K562 (cell line): ENCODE results near the gene PCID2. TPM values are rescaled to one million over a fixed set of nuclear protein-coding genes. Genes with fewer than 3 reads are reported as not detected.

Experiments used
- ATAC-seq: fragments of 200-7000 bp; cut with Tn5 transposase; 3 replicates; pipeline ENCODE4 v1.9.1; 2020; ENCODE audit warnings: moderate library complexity
- BruUV-seq: library from RNA; stranded (reverse); fragments of 400-500 nt; replicated peaks from 2 replicates; lab custom pipeline; 2021; lab: Mats Ljungman, UMichigan
- CTCF ChIA-PET: fragments of 300-600 bp; formaldehyde crosslinking; extraction: SDS; loops from one replicate; lab custom pipeline; 2021; ENCODE audit warnings: low intra/inter-chr PET ratio; lab: Yijun Ruan, JAX
- POLR2A ChIA-PET: fragments of 300-600, 350-650 bp; sonication (Branson Sonifier 250); formaldehyde crosslinking; extraction: SDS; loops from one replicate; lab custom pipeline; 2021; ENCODE audit warnings: antibody characterized with exemption, inconsistent platforms; lab: Yijun Ruan, JAX
- DNase-seq, 4 experiments: peaks; one replicate each; pipeline versions ENCODE4 v3.0.0 to v3.0.0-alpha.2; 2011 to 2018; ENCODE audit warnings: low spot score in 3 of 4, mixed read lengths in 3 of 4; ENCODE audit errors: extremely low read depth in 1 of 4
- FAIRE-seq: peaks from 2 replicates; lab custom pipeline; 2011; peaks lifted over from hg19 to GRCh38; lab: Jason Lieb, UNC
- H2AFZ ChIP-seq: 2 replicates; pipeline ENCODE4 v1.6.0; 2011; ENCODE audit warnings: low read depth, low read length, control low read depth, inconsistent platforms
- H3K27ac ChIP-seq: fragments of 200-600 bp; 3 replicates; pipeline ENCODE4 v1.8.0; 2011; ENCODE audit warnings: low read depth, mild to moderate bottlenecking, control low read depth, inconsistent platforms, low read length, moderate library complexity, mixed read lengths; ENCODE audit errors: extremely low read depth
- H3K27me3 ChIP-seq, 2 experiments: fragments of 300-600 bp in 1 of 2; 2 replicates in 1 of 2; 3 replicates in 1 of 2; pipeline versions ENCODE4 v1.6.0 to v1.8.0; 2011; ENCODE audit warnings: inconsistent platforms in 2 of 2, low read length in 2 of 2, mild to moderate bottlenecking in 1 of 2, mixed read lengths in 1 of 2, moderate library complexity in 1 of 2; ENCODE audit not compliant: control insufficient read depth in 2 of 2, insufficient read depth in 2 of 2
- H3K36me3 ChIP-seq: fragments of 300-600 bp; 3 replicates; pipeline ENCODE4 v1.8.0; 2011; ENCODE audit warnings: mild to moderate bottlenecking, low read length, inconsistent platforms; ENCODE audit not compliant: control insufficient read depth, insufficient read depth
- H3K4me1 ChIP-seq, 2 experiments: fragments of 200-600 bp in 1 of 2; replicated peaks in 1 of 2; 2 replicates in 1 of 2; 3 replicates in 1 of 2; pipeline versions ENCODE4 v1.5.1 to v1.8.0; 2011; ENCODE audit warnings: inconsistent platforms in 2 of 2, low read length in 2 of 2, mild to moderate bottlenecking in 1 of 2, mixed read lengths in 1 of 2, moderate library complexity in 1 of 2; ENCODE audit not compliant: control insufficient read depth in 2 of 2, insufficient read depth in 2 of 2
- H3K4me2 ChIP-seq: 2 replicates; pipeline ENCODE4 v1.6.1; 2011; ENCODE audit warnings: low read length, control low read depth, inconsistent platforms, mixed read lengths; ENCODE audit not compliant: insufficient read depth
- H3K4me3 ChIP-seq: fragments of 200-600 bp; sonication (generic), shearing (Covaris generic); 2 replicates; pipeline ENCODE4 v1.5.1; 2016; ENCODE audit warnings: control low read depth, inconsistent platforms
- H3K79me2 ChIP-seq: fragments of 200-600 bp; 3 replicates; pipeline ENCODE4 v1.8.0; 2011; ENCODE audit warnings: low read length, inconsistent platforms; ENCODE audit not compliant: control insufficient read depth, insufficient read depth
- H3K9ac ChIP-seq, 2 experiments: 2 replicates each; pipeline versions ENCODE4 v1.6.0 to v1.6.1; 2011; ENCODE audit warnings: low read depth in 2 of 2, low read length in 2 of 2, control low read depth in 1 of 2, inconsistent platforms in 1 of 2, mild to moderate bottlenecking in 1 of 2, mixed read lengths in 1 of 2; ENCODE audit not compliant: insufficient read depth in 1 of 2
- H3K9me1 ChIP-seq: one replicate; pipeline ENCODE4 v1.6.0; 2011; ENCODE audit warnings: inconsistent platforms, mild to moderate bottlenecking, low read length, moderate library complexity; ENCODE audit not compliant: control insufficient read depth, insufficient read depth
- H3K9me3 ChIP-seq: replicated peaks from 2 replicates; pipeline ENCODE4 v1.5.1; 2011; ENCODE audit warnings: low read depth, low read length, inconsistent platforms; ENCODE audit not compliant: control insufficient read depth, insufficient read depth
- H4K20me1 ChIP-seq: replicated peaks from 2 replicates; pipeline ENCODE4 v1.6.1; 2011; ENCODE audit warnings: low read length, inconsistent platforms, mixed read lengths; ENCODE audit not compliant: control insufficient read depth, insufficient read depth
- CBX5 ChIP-seq: IDR thresholded peaks from 2 replicates; pipeline ENCODE4 v1.6.1; 2014; ENCODE audit warnings: low read depth, borderline replicate concordance
- FOS ChIP-seq: IDR thresholded peaks from 3 replicates; pipeline ENCODE4 v1.6.1; 2011; ENCODE audit not compliant: insufficient read length; ENCODE audit errors: extremely low read depth
- NR2C1 ChIP-seq, 2 experiments: fragments of 450-650 bp; IDR thresholded peaks; 2 replicates each; pipeline ENCODE4 v1.6.1; 2017; ENCODE audit warnings: mild to moderate bottlenecking in 2 of 2, antibody characterized with exemption in 1 of 2, inconsistent platforms in 1 of 2, missing compliant biosample characterization in 1 of 2, missing genetic modification characterization in 1 of 2
- RFX1 ChIP-seq: fragments of 450-650 bp; IDR thresholded peaks from 2 replicates; pipeline ENCODE4 v1.6.1; 2016; ENCODE audit warnings: mild to moderate bottlenecking, moderate library complexity
- SP2 ChIP-seq: IDR thresholded peaks from 2 replicates; pipeline ENCODE4 v1.6.1; 2011; ENCODE audit warnings: mild to moderate bottlenecking, low read depth, low read length, moderate library complexity; ENCODE audit not compliant: poor library complexity, severe bottlenecking; ENCODE audit errors: extremely low read depth
- ZFX ChIP-seq: sonication (generic); formaldehyde crosslinking; IDR thresholded peaks from 2 replicates; pipeline ENCODE4 v1.8.0; 2022; ENCODE audit warnings: mild to moderate bottlenecking, missing genetic modification reagents, moderate library complexity
- ZMIZ1 ChIP-seq, 2 experiments: fragments of 150-350 bp in 1 of 2; IDR thresholded peaks; 2 replicates each; pipeline ENCODE4 v1.6.1; 2012 to 2016; ENCODE audit warnings: low read depth in 2 of 2, low read length in 2 of 2, mild to moderate bottlenecking in 1 of 2, moderate library complexity in 1 of 2
- ZNF124 ChIP-seq: sonication (generic); formaldehyde crosslinking; IDR thresholded peaks from 2 replicates; pipeline ENCODE4 v1.8.1; 2022; ENCODE audit warnings: missing genetic modification reagents
- ZNF165 ChIP-seq: fragments of 250-450 bp; sonication (Bioruptor Pico); IDR thresholded peaks from 2 replicates; pipeline ENCODE4 v1.4.0; 2020; ENCODE audit warnings: borderline replicate concordance
- ZNF217 ChIP-seq: sonication (generic); formaldehyde crosslinking; IDR thresholded peaks from 2 replicates; pipeline ENCODE4 v1.8.0; 2022; ENCODE audit warnings: mild to moderate bottlenecking, missing genetic modification reagents
- WGBS: fragments of 100-300 bp; shearing (Covaris generic); methylation state at CpG from one replicate; pipeline ENCODE4 v1.1.6; 2016; ENCODE audit warnings: low coverage, mixed read lengths; ENCODE audit not compliant: insufficient coverage; ENCODE audit errors: missing lambda C conversion rate; 5-methylcytosine and 5-hydroxymethylcytosine counted together
- in situ Hi-C: fragments of 300-500 bp; cut with MboI; formaldehyde crosslinking; loops from 4 replicates; pipeline ENCODE4 v1.15.0; 2018; ENCODE audit warnings: inconsistent platforms, mixed read lengths
- intact Hi-C: fragments of 100-400 bp; cut with micrococcal nuclease; formaldehyde crosslinking; loops from 2 replicates; pipeline ENCODE4 v1.14.2; 2022
- polyA plus RNA-seq, 8 experiments: library from polyadenylated mRNA; depleted of rRNA in 4 of 8; stranded (reverse) in 5 of 8; unstranded in 3 of 8; fragments of >200 nt; fragmentation: Nextera tagmentation in 2 of 8; fragmentation: Illumina TruSeq in 1 of 8; extraction: Ambion mirVana in 2 of 8; extraction: Trizol in 1 of 8; gene quantifications; 2 replicates each; pipeline versions ENCODE4 v1.2.1 to v1.2.3, GENCODE V29; 2011 to 2014; ENCODE audit warnings: inconsistent platforms in 1 of 8, missing spikeins in 1 of 8
- total RNA-seq, 7 experiments: library from RNA; depleted of rRNA in 6 of 7; stranded (reverse); fragments of >200 nt in 6 of 7; fragmentation: Illumina TruSeq in 2 of 7; extraction: Trizol in 2 of 7; gene quantifications; 2 replicates each; pipeline versions ENCODE4 v1.2.1 to v1.2.3, GENCODE V29; 2011 to 2021; ENCODE audit warnings: low replicate concordance in 1 of 7

PCID2 gene
- total and polyA plus RNA-seq, 9 of the 15 experiments (the other 6 are each of a cell fraction or from before 2014, with no cell fraction given): 39.6 to 117 (median 59.6) TPM

GRCh38 chr13:113239986-113240385 is 31.5 kb upstream of the PCID2 start:
- ChIA-PET POLR2A (no interaction called here), CTCF (no interaction called here)
- Histone ChIP-seq H2AFZ (no peak overlapping the region), H3K4me1 (no peaks in the 10 kb centered on the region), H3K4me2 (no peak overlapping the region), H3K27me3 (no peaks in the 10 kb centered on the region), H3K27ac (no peak overlapping the region), H3K9ac (no peak overlapping the region), H3K9me3 (no peaks in the 10 kb centered on the region), H4K20me1 (no peaks in the 10 kb centered on the region)
- WGBS: 100% methylated on average over 6 of the region's 6 CpGs
- intact Hi-C loops: no loop called here
- no TSS peak for BruUV-seq
- no peak for DNase-seq
- no peak for ATAC-seq
- TF ChIP-seq NR2C1 (IDR thresholded peaks at IDR 0.05) (no peak), NR2C1 (tag; IDR thresholded peaks at IDR 0.05) (no peak), ZNF165 (CRISPR knock-in tag) (no peak), SP2 (no peak), ZMIZ1 (IDR thresholded peaks at IDR 0.05; ENCODE audit: low read depth in 2 of 2, low read length in 2 of 2) (no peak), RFX1 (no peak), ZNF217 (CRISPR knock-in tag) (no peak), ZFX (no peak), FOS (no peak), CBX5 (no peak), ZNF124 (CRISPR knock-in tag) (no peak)
- TF ChIP-seq, all 486 proteins: peak for 0
- no peak overlapping the region for H3K4me3 ChIP-seq
- H3K36me3 ChIP-seq: peaks cover 76% of the 10 kb centered on the region; the same call in 2 of the 3 replicates
- in situ Hi-C loops: no loop called here
- H3K79me2 ChIP-seq: no peaks in the 10 kb centered on the region
- H3K9me1 ChIP-seq: no peaks in the 10 kb centered on the region
- no peak for FAIRE-seq
